NCI-H2107 treated with DMSO at 0.1 percent for 48 hours (cell line): ENCODE results near the gene CNOT4.
"Not testable (repeated sequence)": the region's sequence is repeated elsewhere in the genome, so short reads cannot be mapped to it uniquely, and the experiment has no call there.

Experiments
- DNase-seq: peaks from one replicate; lab custom pipeline; 2025; ENCODE audit not compliant: unreplicated experiment; lab: John Stamatoyannopoulos, UW

CNOT4 gene

DNA sequence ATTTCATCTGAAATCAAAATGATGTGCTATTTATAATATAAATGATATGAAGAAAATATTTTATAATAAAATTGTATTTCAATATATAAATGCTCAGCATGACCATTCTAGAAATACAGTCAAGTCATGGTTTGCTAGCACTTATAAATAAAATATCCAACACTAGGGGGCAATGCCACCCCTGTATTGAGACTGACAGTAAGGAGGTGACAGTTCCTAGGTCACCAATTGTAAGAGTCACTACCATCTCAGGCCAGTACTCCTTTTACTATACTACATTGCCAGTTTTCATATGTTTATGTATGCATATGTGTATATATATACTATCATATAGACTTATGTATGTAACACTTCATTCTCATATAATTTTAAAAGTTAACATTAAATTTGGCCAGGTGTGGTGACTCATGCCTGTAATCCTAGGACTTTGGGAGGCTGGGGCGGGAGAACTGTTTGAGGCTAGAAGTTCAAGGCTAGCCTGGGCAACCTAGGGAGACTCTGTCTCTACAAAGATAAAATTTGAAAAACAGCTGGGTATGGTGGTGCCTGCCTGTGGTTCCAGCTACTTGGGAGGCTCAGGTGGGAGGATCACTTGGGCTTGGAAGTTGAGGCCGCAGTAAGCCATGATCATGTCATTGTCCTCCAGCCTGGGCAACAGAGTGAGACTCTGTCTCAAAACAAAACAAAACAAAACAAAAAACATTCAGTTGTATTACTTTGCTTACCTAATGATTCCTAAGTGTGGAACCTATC, 2.4 kb upstream of the CNOT4 start:
- DNase-seq = peak; percentile 87

DNA sequence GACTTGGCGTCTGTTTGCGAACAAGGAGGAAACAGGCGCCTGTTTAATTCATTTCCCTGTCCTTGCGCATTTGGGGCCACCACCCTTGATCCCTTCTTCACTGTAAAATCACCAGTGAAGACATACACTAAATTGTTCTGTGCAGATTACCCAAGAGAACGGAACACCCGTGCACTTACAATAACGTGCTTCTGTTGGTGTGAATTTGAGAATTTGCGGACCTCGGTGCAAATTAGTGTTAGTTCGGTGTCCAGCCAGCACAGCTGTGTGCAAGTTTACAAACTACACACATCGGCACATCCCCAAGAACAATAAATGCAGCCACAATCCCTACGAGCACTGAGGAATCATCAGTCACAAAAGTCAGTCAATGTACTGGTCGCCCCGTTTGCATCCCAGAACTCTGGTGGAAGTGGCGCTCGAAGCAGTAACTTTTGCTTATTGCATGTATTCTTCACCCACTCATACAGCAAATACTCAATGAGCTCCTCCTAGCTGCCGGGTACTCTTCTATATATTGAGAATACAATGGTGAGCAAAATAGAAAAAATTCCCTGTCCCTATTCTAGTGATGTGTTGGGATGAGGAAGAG, 786 bp upstream of the CNOT4 start:
- no peak for DNase-seq

DNA sequence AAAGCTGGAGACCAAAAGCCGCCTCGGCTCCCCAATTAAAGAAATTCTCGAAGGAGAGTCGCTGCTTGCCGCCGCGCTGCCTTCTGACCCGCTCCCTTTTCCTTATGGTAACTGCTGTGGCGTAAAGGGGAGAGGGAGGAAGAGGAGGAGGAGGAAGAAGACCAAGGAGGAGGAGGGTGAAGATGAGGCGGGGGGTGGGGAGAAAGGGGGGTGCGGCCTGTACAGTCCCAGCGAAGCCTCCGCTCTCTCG, 388 bp downstream of the CNOT4 start:
- DNase-seq = no peak

DNA sequence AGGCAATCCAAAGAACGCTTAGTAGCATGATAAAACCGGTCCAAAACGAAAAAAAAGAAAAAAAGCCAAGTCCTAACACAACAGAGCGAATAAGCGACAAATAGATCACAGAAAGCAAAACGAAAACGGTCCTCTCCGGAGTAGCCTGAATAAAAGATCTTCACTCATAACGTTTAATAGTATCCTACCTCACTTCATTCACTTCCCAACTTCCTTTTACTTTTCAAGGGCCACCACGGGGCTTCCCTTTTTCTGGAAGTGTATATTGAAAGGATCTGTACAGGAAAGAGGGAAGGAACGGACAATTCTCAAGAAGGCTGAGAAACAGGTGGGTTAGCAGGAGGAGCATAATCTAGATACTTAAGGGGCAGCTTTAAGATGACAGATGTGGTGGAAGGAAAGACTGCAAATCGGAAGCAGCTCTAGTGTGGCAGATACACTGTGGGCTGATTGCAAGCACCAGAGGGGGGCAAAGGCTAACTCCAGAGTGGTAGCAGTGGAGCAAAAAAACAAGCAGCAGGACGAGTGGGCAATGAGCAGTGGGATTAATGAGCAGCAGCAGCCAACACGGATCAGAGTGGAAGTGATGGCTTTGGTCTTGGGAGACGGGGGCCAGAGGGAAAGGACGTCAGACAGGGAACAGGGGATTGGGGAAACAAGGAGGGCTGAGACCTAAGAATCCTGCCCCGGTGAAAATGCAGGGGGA, 866 bp downstream of the CNOT4 start:
- peak; percentile 74 for DNase-seq

DNA sequence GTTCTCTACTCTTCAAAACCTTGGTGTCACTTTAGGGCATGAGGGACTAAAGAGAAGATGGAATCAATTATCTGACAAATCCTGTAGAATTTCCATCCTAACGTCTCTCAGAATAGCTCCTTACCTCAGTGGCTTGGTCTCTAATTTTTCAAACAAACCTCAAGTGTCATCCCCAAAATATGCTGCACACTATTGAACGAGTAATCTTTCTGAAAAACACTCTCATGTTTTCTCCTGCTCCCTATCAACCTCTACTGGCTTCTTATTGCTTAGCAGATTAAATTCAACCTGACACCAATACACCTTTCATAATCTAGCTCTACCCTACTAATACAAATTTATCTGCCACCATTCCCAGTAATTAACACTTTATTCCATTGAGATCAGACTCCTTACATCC, 8.5 kb downstream of the CNOT4 start:
- no peak for DNase-seq

DNA sequence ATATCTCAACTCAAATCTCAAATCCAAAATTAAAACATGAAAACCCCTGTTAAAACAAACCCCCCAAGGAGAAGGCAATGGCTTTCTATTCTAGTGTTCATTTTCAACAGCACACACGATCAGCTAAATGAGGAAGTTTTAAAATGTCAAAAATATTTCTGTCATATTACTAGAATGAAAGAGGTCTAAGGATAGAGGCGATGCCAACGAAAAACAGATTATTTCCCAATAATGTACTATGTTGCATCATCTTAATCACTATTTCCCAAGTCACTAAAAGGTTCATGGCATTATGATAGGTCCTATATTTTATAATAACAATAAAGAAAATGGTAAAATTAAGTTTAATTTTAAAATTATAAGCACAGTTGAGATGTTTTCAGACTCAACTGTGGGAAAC, 10.1 kb downstream of the CNOT4 start:
- DNase-seq = no peak

DNA sequence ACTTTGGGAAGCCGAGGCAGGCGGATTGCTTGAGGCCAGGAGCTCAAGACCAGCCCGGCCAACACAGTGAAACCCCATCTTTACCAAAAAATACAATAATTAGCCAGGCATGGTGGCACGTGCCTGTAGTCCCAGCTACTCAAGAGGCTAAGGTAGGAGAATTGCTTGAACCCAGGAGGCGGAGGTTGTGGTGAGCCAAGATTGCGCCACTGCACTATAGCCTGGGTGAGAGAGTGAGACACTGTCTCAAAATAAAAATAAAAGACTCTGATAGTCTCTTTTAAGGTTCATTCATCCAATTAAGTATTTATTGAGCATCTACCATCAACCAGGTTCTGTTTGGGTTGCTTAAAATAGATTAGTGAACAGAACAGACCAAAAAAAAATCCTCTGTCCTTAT, 12.7 kb downstream of the CNOT4 start:
- not testable (repeated sequence) for DNase-seq

DNA sequence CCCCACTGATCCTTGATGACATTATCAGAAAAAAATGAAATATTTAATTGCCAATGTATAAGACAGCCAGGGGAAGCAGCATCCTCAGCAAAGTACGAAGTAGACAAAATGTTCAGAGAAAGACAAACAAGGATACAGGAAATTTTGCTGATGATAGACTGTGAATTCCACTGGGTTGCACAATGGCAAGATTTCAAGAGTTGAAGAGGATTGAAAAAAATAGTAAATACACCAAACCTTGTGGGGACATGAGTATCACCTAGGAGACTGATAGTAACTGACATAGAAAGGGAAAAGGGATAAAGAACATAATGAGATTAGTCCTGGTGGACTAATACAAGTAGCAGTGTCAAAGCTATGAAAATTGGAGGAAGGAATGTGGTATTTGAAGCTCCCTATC, 16.5 kb downstream of the CNOT4 start:
- DNase-seq = no peak

DNA sequence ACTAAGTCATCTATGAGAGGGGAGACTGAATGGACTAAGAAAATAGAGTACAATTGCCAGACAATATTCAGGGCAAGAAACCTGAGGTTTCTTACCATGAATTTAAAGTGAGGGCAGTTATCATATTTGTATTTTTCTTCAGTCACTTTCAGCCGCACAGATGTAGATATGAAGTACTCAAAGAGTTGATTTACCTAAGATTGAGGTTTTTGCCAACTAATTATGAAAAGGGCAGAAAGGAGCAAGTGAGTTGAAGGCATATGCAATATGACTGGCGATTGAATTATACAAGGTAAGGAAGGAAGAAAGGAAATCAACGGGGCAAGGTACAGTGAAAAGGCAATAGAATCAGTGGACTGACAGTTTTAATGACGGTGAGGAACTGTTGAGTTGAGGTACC, 17.8 kb downstream of the CNOT4 start:
- no peak for DNase-seq

DNA sequence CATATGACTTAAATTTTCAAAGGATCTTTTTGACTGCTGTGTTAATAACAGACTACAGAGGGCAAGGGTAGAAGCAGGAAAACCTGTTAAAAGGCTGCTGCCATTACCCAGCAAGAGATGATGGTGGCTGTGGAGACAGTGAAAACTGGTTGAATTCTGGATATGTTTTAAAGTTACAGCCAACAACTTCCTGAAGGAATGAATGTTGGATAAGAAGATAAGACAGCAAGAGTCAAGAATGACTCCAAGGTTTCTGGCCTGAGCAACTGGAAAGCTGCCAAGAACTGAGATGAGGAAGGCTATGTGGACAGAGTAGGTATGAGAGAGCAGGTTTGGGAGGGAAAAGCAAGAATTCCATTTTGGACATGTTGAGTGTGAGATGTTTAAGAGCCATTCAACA, 19.1 kb downstream of the CNOT4 start:
- DNase-seq = no peak

DNA sequence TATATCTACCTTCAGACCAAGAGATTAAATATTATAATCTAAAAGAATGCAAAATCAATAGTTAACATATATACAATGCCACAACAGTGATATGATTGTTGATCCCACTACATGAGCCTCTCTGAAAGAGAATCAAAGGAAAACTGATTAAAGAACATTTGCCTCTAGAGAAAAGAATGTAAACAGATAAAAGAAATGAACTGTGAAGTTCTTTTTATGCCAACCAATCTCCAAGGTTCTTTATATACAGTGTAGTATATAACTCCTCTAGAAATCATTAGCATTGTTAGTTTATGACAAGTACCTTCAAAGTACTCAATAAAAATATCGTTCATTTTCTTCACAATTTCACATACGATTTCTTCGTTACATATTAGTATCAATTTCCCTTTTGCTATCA, 20.1 kb downstream of the CNOT4 start:
- no peak for DNase-seq

DNA sequence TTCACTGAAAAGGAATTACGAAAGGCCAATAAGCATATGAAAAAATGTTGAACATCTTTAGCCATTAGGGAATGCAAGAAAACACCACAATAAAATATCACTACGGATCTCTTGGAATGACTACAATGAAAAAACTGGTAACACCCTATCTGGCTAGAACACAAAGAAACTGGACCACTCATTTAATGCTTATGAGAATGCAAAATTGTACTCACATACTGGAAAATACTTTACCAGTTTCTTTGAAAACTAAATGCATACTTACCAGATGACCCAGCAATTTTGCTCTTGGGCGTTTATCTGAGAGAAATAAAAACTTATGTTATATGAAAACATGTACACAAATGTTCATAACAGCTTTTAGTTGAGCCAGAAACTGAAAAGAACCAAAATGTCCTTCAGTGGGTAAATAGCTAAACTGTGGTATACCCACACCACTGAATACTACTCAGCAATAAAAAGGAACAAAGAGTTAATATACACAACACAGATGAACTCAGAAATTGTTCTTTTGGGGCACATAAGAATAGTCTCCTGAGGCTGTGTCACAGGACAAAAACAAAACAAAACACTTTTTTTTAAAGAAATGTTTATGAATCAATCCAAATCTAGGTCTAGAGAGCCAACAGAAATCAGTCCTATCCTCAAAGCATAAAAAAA, 23.5 kb downstream of the CNOT4 start:
- no peak for DNase-seq

DNA sequence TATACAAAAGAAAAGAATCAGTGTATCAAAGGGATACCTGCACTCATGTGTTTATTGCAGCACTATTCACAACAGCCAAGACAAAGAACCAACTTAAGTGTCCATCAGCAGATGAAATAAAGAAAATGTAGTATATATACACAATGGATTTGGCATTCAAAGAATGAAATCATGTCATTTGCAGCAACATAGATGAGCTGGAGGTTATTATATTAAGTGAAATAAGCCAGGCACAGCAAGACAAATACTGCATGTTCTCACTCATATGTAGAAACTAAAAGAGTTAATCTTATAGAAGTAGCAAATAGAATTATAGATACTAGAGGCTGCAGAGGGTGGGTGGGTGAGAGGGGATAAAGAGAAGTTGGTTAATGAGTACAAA, 28.3 kb downstream of the CNOT4 start:
- DNase-seq = no peak

DNA sequence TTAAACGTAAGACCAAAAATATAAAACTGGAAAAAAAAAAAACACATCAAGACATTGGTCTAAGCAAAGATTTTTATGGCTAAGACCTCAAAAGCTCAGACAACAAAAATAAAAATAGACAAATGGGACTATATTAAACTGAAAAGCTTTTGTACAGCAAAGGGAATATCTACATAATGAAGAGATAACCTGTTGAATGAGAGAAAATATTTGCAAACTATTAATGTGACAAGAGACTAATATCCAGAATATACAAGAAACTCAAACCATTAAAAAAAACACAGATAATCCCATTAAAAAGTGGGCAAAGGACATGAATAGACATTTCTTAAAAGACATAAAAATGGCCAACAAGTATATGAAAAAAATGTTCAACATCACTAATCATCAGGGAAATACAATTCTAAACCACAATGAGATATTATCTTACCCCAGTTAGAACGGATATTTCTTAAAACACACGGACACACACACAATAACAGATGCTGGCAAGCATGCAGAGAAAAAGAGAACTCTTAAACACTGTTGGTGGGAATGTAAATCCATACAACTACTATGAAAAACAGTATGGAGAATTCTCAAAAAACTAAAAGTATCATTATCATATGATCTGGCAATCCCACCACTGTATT, 28.8 kb downstream of the CNOT4 start:
- DNase-seq = no peak

DNA sequence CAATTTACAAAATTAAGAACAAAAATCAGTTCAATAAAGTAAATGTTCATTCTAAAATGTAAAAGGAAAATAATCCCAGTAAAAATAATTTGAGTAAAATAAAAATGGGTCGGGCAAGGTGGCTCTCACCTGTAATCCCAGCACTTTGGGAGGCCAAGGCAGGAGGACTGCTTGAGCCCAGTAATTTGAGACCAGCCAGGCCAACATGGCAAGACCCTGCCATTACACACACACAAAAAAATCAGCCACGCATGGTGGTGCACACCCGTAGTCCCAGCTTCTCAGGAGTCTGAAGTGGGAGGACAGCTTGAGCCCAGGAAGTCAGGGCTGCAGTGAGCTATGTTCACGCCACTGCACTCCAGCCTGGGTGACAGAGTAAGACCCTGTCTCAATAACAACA, 34.4 kb downstream of the CNOT4 start:
- DNase-seq = no peak

DNA sequence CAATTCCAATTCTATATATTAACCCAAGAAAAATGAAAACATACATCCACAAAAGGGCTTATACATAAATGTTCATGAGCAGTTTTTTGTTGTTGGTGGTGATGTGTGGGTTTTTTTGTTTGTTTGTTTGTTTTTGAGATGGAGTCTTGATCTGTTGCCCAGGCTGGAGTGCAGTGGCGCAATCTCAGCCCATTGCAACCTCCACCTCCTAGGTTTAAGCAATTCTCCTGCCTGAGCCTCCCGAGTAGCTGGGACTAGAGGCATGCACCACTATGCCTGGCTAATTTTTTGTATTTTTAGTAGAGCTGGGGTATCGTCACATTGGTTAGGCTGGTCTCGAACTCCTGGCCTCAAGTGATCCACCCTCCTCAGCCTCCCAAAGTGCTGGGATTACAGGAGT, 40.2 kb downstream of the CNOT4 start:
- DNase-seq = not testable (repeated sequence)

DNA sequence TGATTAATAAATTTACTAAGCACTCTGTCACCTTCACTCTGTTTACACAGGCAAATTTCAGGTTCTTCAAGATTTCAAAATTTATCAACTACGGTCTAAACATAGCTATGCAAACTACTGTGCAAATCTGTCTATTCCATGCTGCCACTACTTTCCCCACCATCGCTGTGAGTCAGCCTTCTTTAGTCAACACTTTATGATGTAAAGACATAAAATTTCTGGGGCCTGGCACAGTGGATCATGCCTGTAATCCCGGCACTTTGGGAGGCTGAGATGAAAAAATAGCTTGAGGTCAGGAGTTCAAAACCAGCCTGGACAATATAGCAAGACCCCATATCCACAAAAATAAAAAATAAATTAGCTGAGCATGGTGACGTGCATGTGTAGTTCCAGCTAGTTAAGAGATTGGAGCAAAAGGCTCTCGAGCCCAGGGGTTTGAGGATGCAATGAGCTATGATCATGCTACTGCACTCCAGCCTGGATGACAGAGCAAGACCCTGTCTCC, 42.6 kb downstream of the CNOT4 start:
- no peak for DNase-seq

DNA sequence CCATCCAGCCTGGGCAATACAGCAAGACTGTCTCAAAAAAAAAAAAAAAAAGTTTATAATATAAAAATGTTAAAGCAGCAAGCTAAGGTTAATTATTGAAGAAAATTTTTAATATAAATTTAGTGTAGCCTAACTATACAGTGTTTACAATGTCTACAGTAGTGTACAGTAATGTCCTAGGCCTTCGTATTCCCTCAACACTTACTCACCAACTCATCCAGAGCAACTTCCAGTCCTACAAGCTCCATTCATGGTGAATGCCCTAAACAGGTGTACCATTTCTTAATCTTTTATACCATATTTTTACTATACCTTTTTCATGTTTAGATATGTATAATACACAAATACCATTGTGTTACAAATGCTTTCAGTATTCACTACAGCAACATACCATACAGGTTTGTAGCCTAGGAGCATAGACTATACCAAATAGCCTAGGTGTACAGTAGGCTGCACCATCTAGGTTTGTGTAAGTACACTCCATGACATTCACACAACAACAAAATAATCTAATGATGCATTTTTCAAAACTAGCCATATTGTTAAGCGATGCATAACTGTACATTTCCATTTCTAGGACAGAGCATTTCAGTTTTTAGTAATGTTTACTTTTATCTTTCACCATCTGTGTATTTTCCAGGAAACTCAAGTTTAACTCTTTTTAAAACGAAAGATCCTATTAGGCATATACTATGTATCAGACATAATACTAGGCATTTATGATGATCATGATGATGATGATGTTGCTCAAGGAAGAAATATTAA, 43.3 kb downstream of the CNOT4 start:
- DNase-seq = no peak

DNA sequence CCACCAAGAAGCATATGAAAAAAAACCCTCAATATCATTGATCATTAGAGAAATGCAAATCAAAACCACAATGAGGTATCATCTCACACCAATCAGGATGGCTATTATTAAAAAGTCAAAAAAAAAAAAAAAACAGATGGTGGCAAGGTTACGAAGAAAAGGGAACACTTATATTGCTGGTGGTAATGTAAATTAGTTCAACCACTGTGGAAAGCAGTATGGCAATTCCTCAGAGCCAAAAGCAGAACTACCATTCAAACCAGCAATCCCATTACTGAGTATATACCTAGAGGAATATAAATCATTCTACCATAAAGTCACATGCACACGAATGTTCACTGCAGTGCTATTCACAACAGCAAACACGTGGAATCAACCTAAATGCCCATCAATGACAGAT, 46.0 kb downstream of the CNOT4 start:
- no peak for DNase-seq

DNA sequence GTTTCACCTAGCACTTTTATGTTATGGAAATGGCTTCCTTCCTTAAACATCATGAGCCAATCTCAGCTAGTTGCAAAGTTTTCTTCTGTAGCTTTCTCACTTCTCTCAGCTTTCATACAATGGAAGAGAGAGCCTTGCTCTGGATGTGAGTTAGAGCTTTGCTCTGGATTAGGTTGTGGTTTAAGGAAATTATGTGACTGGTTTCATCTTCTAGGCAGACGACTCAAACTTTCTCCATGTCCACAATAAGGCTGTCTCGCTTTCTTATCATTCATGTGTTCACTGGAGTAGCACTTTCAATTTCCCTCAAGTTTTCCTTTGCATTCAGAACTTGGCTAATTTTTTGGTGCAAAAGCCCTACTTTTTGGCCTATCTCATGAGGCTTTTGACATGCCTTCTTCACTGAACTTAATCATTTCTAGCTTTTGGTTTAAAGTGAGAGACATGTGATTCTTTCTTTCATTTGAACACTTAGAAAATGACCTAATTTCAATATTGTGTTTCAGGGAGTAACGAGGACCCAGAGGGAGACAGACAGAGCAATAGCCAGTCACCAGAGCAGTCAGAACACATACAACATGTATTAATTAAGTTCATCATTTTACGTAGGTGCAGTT, 49.8 kb downstream of the CNOT4 start:
- no peak for DNase-seq
